ENCODE data around the gene TRMT11.

TRMT11 gene

DNA sequence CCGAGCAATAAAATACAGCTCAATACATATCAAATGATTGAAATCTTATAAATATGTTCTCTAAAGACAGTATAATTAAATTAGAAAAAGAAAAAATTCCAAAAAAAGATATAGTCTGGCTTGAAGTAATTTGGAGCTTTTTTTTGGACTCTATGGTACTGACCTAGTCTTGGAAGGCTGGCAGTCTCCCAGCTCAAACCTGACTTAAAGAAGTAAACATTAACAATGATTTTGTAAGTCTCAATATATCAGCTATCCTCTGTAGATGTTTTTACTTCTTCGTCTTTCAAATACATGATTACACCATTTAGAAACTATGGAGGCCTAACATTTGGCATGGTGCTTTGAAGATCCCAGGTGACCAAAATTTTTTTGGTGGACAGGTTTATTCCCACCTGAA, 15.6 kb upstream of the TRMT11 start:
- TF ChIP-seq, protein P1, sequence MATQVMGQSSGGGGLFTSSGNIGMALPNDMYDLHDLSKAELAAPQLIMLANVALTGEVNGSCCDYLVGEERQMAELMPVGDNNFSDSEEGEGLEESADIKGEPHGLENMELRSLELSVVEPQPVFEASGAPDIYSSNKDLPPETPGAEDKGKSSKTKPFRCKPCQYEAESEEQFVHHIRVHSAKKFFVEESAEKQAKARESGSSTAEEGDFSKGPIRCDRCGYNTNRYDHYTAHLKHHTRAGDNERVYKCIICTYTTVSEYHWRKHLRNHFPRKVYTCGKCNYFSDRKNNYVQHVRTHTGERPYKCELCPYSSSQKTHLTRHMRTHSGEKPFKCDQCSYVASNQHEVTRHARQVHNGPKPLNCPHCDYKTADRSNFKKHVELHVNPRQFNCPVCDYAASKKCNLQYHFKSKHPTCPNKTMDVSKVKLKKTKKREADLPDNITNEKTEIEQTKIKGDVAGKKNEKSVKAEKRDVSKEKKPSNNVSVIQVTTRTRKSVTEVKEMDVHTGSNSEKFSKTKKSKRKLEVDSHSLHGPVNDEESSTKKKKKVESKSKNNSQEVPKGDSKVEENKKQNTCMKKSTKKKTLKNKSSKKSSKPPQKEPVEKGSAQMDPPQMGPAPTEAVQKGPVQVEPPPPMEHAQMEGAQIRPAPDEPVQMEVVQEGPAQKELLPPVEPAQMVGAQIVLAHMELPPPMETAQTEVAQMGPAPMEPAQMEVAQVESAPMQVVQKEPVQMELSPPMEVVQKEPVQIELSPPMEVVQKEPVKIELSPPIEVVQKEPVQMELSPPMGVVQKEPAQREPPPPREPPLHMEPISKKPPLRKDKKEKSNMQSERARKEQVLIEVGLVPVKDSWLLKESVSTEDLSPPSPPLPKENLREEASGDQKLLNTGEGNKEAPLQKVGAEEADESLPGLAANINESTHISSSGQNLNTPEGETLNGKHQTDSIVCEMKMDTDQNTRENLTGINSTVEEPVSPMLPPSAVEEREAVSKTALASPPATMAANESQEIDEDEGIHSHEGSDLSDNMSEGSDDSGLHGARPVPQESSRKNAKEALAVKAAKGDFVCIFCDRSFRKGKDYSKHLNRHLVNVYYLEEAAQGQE (IDR thresholded peaks at IDR 0.05; ENCODE audit: insufficient read depth in 1 of 2, low read depth in 2 of 2, low read length in 2 of 2), result no peak
- no peak for TF ChIP-seq SIN3A (IDR thresholded peaks at IDR 0.05; ENCODE audit: borderline replicate concordance, insufficient read depth, low read length)
- TF ChIP-seq FOXP2 (optimal IDR thresholded peaks at IDR 0.05; ENCODE audit: borderline replicate concordance, extremely low read depth, extremely low read length, insufficient read depth), result no peak
- TF ChIP-seq POLR2AphosphoS5 (IDR thresholded peaks at IDR 0.05; ENCODE audit: low read depth, low read length), result no peak
- no peak for TF ChIP-seq TAF1 (IDR thresholded peaks at IDR 0.05; ENCODE audit: borderline replicate concordance, insufficient read depth, low read length)

DNA sequence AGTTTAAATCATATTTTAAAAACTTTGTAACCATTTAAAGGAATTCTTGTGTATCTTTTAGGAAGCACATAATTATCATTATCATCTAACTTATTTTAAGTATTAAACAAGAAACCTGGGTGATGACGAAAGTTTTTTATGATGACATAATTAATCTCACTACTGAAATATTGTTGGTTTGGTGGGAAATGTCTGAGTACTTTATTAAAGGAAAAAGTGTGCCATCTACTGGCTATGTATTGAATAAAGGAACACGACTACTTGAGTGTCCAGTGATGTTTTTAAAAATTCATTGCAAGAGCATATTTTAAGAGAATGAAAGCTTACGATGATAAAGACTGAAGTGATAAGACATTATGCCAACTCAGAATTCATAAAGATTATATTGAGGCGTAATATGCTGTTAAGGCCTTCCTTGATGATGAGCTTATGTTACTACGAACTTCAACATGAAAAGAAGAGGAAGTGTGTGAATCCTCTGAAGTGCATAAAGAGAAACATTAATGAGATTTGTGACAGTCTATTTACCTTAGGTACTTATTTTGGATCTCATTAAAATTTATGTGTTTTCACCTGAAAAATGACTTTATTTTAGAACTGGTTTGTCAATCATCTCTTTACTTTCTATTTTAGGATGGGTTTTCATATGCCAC, 12.0 kb upstream of the TRMT11 start:
- no peak for TF ChIP-seq POLR2AphosphoS5 (IDR thresholded peaks at IDR 0.05; ENCODE audit: low read depth, low read length)
- no peak for TF ChIP-seq FOXP2 (optimal IDR thresholded peaks at IDR 0.05; ENCODE audit: borderline replicate concordance, extremely low read depth, extremely low read length, insufficient read depth)
- TF ChIP-seq, protein P1 (IDR thresholded peaks at IDR 0.05; ENCODE audit: insufficient read depth in 1 of 2, low read depth in 2 of 2, low read length in 2 of 2), result no peak
- TF ChIP-seq SIN3A (IDR thresholded peaks at IDR 0.05; ENCODE audit: borderline replicate concordance, insufficient read depth, low read length), result no peak
- TF ChIP-seq TAF1 (IDR thresholded peaks at IDR 0.05; ENCODE audit: borderline replicate concordance, insufficient read depth, low read length), result no peak

DNA sequence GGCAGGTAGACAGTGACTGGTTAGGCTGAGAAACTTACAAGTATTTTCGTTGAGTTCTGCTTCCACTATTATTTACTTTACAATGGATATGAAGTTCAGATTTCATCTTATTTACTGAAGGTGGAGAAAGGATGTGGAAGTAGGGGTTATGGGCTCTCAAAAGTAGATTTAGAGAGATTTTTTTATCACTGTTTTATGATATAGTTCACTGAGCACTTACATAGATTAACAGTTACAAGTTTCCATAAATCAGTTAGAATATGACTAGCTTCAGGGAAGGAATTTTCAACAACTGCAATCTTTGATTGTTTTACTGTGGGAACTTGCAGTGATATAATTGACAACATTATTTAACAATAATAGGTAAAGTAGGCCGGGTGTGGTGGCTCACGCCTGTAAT, 7.2 kb upstream of the TRMT11 start:
- no peak for TF ChIP-seq FOXP2 (optimal IDR thresholded peaks at IDR 0.05; ENCODE audit: borderline replicate concordance, extremely low read depth, extremely low read length, insufficient read depth)
- TF ChIP-seq POLR2AphosphoS5 (IDR thresholded peaks at IDR 0.05; ENCODE audit: low read depth, low read length), result no peak
- TF ChIP-seq SIN3A (IDR thresholded peaks at IDR 0.05; ENCODE audit: borderline replicate concordance, insufficient read depth, low read length), result no peak
- TF ChIP-seq, protein P1 (IDR thresholded peaks at IDR 0.05; ENCODE audit: insufficient read depth in 1 of 2, low read depth in 2 of 2, low read length in 2 of 2), result no peak

DNA sequence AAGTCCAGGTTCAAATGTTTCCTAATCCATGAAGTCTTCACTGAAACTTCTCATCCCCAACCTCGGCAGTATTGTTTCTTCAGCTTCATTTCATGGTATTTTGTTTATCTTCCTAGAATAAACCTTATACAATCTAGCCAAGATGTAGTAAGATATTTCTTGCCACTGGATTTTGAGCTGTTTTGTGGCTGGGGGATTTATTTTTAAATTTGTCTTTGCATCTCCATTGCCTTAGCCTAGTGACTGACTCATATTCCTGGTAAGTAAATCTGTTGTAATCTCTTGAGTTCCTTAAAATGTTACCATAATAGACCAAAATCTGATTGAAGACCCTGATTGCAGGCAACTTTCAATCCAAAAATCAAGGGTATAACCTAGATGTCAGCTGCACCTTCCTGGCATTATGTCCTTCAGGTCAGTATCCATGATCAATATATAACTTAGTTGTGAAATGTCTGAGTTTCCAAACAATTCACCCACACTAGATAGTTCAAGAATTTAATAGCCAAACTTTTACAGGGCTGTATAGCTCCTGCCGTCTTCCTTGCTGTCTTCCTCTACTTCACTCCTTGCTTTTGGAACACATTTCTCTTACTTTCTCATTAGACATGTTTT, 4.7 kb upstream of the TRMT11 start:
- TF ChIP-seq FOXP2 (optimal IDR thresholded peaks at IDR 0.05; ENCODE audit: borderline replicate concordance, extremely low read depth, extremely low read length, insufficient read depth) (no peak), SIN3A (IDR thresholded peaks at IDR 0.05; ENCODE audit: borderline replicate concordance, insufficient read depth, low read length) (no peak), POLR2AphosphoS5 (IDR thresholded peaks at IDR 0.05; ENCODE audit: low read depth, low read length) (no peak), TAF1 (IDR thresholded peaks at IDR 0.05; ENCODE audit: borderline replicate concordance, insufficient read depth, low read length) (no peak)
- TF ChIP-seq, protein P1 (IDR thresholded peaks at IDR 0.05; ENCODE audit: insufficient read depth in 1 of 2, low read depth in 2 of 2, low read length in 2 of 2), result no peak
